Astrocyte (in vitro differentiated cells and primary cell): ENCODE measurements around the gene GDPD4.

Source experiments
- EZH2 ChIP-seq: IDR thresholded peaks from 2 replicates; pipeline ENCODE4 v1.6.1; 2012; ENCODE audit warnings: mild to moderate bottlenecking, low read length, inconsistent platforms; ENCODE audit not compliant: insufficient read depth
- TF ChIP-seq, protein P1 (sequence below): IDR thresholded peaks from 2 replicates; pipeline ENCODE4 v1.5.1; 2011; ENCODE audit warnings: low read depth, mild to moderate bottlenecking, inconsistent platforms, low read length, moderate library complexity; ENCODE audit not compliant: insufficient read depth

GRCh38 chr11:77287615-77288273 lies 13.7 kb downstream of the GDPD4 start:
- TF ChIP-seq, protein P1, sequence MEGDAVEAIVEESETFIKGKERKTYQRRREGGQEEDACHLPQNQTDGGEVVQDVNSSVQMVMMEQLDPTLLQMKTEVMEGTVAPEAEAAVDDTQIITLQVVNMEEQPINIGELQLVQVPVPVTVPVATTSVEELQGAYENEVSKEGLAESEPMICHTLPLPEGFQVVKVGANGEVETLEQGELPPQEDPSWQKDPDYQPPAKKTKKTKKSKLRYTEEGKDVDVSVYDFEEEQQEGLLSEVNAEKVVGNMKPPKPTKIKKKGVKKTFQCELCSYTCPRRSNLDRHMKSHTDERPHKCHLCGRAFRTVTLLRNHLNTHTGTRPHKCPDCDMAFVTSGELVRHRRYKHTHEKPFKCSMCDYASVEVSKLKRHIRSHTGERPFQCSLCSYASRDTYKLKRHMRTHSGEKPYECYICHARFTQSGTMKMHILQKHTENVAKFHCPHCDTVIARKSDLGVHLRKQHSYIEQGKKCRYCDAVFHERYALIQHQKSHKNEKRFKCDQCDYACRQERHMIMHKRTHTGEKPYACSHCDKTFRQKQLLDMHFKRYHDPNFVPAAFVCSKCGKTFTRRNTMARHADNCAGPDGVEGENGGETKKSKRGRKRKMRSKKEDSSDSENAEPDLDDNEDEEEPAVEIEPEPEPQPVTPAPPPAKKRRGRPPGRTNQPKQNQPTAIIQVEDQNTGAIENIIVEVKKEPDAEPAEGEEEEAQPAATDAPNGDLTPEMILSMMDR, result no peak
- no peak for TF ChIP-seq EZH2
